ENCODE measurements around the gene DDX20.

DNA sequence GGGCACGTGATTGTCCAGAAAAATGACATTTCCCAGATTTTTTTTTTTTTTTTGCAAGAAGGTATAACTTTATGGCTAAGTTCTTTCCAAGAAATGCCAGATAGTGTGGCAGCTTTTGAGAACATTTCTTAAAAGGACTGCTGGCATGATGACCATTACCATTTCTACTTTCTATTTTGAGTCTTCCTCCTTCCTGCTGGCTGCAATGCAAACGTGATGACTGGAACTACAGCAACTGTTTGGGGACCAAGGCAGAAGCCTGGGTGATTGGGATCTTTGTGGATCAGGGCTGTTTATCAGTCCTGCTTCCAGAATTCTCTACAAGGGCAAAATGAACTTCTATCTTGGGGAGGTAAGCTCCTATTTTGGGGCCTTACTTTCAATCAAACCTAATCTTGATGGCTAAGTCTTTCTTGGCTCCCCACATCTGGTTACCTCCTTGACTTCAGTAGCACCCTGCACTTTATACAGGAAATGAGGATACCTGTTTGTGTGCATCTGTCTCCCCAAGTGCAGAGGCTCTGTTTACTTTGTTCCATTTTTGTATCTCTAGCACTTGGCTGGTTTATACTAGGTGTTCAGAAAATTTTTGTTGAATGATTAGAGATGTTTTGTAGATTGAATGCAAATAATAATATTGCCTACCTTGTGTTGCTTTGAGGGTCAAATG lies 3.7 kb upstream of the DDX20 start:
- TF ChIP-seq, protein P1, sequence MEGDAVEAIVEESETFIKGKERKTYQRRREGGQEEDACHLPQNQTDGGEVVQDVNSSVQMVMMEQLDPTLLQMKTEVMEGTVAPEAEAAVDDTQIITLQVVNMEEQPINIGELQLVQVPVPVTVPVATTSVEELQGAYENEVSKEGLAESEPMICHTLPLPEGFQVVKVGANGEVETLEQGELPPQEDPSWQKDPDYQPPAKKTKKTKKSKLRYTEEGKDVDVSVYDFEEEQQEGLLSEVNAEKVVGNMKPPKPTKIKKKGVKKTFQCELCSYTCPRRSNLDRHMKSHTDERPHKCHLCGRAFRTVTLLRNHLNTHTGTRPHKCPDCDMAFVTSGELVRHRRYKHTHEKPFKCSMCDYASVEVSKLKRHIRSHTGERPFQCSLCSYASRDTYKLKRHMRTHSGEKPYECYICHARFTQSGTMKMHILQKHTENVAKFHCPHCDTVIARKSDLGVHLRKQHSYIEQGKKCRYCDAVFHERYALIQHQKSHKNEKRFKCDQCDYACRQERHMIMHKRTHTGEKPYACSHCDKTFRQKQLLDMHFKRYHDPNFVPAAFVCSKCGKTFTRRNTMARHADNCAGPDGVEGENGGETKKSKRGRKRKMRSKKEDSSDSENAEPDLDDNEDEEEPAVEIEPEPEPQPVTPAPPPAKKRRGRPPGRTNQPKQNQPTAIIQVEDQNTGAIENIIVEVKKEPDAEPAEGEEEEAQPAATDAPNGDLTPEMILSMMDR (IDR thresholded peaks at IDR 0.05) = no peak
- TF ChIP-seq POLR2A (IDR thresholded peaks at IDR 0.05) (no peak), POLR2AphosphoS5 (IDR thresholded peaks at IDR 0.05) (no peak)
